SK-N-SH (cell line): ENCODE measurements around the gene SNX11.

Source experiments
- EP300 ChIP-seq, 2 experiments: IDR thresholded peaks; 2 replicates each; pipeline versions ENCODE4 v1.4.0 to v1.6.1; 2012; ENCODE audit warnings: borderline replicate concordance in 1 of 2, low read depth in 1 of 2, low read length in 1 of 2
- MXI1 ChIP-seq: IDR thresholded peaks from 2 replicates; pipeline ENCODE4 v1.6.1; 2012; ENCODE audit warnings: mild to moderate bottlenecking, low read depth, low read length, improper control_type of control experiment
- PBX3 ChIP-seq: IDR thresholded peaks from 2 replicates; pipeline ENCODE4; 2012
- RAD21 ChIP-seq: IDR thresholded peaks from 2 replicates; pipeline ENCODE4 v1.6.1; 2012; ENCODE audit warnings: mild to moderate bottlenecking, low read length
- TF ChIP-seq, protein P1 (sequence below): fragments of 200-600 bp; sonication (generic); IDR thresholded peaks from 2 replicates; pipeline ENCODE4 v1.6.1; 2017; ENCODE audit warnings: antibody characterized with exemption, mild to moderate bottlenecking, moderate library complexity

DNA sequence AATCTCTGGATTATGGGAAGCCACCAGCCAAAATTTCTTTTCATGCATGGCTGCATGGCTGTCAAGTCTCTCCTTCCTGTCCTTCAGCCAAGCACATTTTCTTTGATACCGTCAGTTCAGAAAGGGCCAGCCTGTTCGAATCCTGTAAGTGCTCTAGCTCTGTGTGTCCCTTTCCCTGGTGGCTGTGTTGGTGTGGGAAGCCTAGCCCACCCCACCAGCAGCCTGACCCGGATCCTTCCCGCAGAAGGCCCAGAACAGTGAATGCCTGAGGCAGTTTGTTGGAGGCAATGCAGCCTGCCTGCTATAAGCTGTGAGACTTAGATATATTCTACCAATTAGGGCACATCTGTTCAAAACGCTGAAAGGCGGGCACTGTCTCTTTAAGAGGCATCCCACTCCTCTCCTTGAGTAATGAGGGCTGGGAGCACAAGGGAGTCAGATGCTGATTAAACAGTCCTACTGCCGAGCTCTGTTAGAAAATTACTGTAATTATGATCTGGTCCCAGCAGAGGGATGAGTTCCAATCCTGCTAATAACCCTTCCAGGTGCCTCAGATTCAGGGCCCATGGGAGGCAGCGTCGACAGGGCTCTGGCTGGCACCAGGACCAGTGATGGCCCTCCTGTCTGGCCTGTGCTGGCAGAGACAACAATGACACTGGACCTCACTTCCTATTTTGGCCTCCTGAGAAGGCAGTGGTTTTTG lies 18.4 kb downstream of the SNX11 start:
- TF ChIP-seq RAD21 (no peak), EP300 (IDR thresholded peaks at IDR 0.05; ENCODE audit: borderline replicate concordance in 1 of 2, low read depth in 1 of 2, low read length in 1 of 2) (no peak), PBX3 (no peak), MXI1 (no peak)
- TF ChIP-seq, protein P1, sequence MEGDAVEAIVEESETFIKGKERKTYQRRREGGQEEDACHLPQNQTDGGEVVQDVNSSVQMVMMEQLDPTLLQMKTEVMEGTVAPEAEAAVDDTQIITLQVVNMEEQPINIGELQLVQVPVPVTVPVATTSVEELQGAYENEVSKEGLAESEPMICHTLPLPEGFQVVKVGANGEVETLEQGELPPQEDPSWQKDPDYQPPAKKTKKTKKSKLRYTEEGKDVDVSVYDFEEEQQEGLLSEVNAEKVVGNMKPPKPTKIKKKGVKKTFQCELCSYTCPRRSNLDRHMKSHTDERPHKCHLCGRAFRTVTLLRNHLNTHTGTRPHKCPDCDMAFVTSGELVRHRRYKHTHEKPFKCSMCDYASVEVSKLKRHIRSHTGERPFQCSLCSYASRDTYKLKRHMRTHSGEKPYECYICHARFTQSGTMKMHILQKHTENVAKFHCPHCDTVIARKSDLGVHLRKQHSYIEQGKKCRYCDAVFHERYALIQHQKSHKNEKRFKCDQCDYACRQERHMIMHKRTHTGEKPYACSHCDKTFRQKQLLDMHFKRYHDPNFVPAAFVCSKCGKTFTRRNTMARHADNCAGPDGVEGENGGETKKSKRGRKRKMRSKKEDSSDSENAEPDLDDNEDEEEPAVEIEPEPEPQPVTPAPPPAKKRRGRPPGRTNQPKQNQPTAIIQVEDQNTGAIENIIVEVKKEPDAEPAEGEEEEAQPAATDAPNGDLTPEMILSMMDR: no peak
